Gastrocnemius medialis (tissue), 4 donors: Measurements from ENCODE around the gene LRRC1.

Experiments used
- CTCF ChIP-seq, 5 experiments: fragments of 450-650 bp in 3 of 5; fragments of 200-600 bp in 2 of 5; sonication (generic) in 2 of 5; IDR thresholded peaks in 4 of 5; conservative IDR thresholded peaks in 1 of 5; 1 replicate in 4 of 5; 2 replicates in 1 of 5; pipeline ENCODE4 v1.5.1; 2016 to 2019; ENCODE audit warnings: antibody characterized with exemption in 5 of 5, mild to moderate bottlenecking in 3 of 5, moderate library complexity in 3 of 5
- POLR2A ChIP-seq, 2 donors: fragments of 450-650 bp; IDR thresholded peaks; one replicate each; pipeline ENCODE4 v1.6.1; 2017; ENCODE audit warnings: antibody characterized with exemption in 2 of 2, mild to moderate bottlenecking in 2 of 2, moderate library complexity in 2 of 2

DNA sequence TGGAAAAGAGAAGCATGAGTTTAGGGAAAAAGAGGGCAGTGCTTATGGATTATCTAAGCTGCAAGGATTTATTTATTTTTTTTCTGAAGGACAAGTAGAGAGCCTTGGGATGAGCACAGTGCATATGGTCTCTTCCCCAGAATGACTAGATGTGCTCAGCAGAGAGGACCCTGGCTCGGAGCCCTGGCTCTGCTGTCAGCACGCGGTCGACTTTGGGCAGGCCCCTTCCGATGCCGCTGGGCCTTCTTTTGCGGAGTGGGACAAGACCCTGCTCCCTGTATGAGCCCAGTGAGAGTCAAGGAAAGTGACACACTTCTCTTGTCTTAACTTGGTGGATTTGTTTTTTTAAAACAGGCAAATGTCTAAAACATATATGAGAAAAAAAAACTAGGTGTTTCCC, 51.4 kb downstream of the LRRC1 start:
- TF ChIP-seq CTCF (IDR thresholded peaks at IDR 0.05 in 4 of 5, conservative IDR thresholded peaks at IDR 0.05 in 1 of 5) (no peak), POLR2A (IDR thresholded peaks at IDR 0.05) (no peak)
